Fibroblast of the aortic adventitia (primary cell): ENCODE data around the gene NFIB. TPM values are rescaled to one million over a fixed set of nuclear protein-coding genes. Genes with fewer than 3 reads are reported as not detected.

Experiments
- DNase-seq: peaks from one replicate; pipeline ENCODE4 v3.0.0-alpha.2; 2010; ENCODE audit warnings: low read depth
- H3K4me3 ChIP-seq: 2 replicates; pipeline ENCODE4 v1.5.1; 2011; ENCODE audit warnings: low read depth, mild to moderate bottlenecking, control low read depth, low read length, moderate library complexity
- CTCF ChIP-seq: IDR thresholded peaks from 2 replicates; pipeline ENCODE4 v1.5.1; 2011; ENCODE audit warnings: mild to moderate bottlenecking, low read length, control low read depth, inconsistent platforms; ENCODE audit not compliant: insufficient read depth
- total RNA-seq: library from RNA; depleted of rRNA; stranded (reverse); fragments of >200 nt; gene quantifications from 2 replicates; pipeline ENCODE4 v1.2.3, GENCODE V29; 2012; ENCODE audit warnings: low replicate concordance

NFIB gene
- total RNA-seq, 1 donor = 111 TPM

GRCh38 chr9:14051419-14051818 is 262.5 kb downstream of the NFIB start:
- TF ChIP-seq CTCF = no peak
- peak; percentile 59 for DNase-seq
- H3K4me3 ChIP-seq = no peak overlapping the region

- peak; percentile 46 for DNase-seq
These were observed 270.5 kb downstream of the NFIB start for GRCh38 chr9:14043483-14043882.

GRCh38 chr9:14037331-14037730 is 276.6 kb downstream of the NFIB start:
- TF ChIP-seq CTCF = no peak
- DNase-seq = no peak

More at GRCh38 chr9:14043483-14043882, 270.5 kb downstream of the NFIB start:
- TF ChIP-seq CTCF = no peak
- H3K4me3 ChIP-seq = no peak overlapping the region

GRCh38 chr9:14033067-14033466 is 280.9 kb downstream of the NFIB start:
- H3K4me3 ChIP-seq = no peak overlapping the region
- TF ChIP-seq CTCF = no peak
- DNase-seq = no peak

More at GRCh38 chr9:14037331-14037730, 276.6 kb downstream of the NFIB start:
- H3K4me3 ChIP-seq = no peak overlapping the region
